Measurements from ENCODE around the gene UHRF1. TPM values are rescaled to one million over a fixed set of nuclear protein-coding genes. Genes with fewer than 3 reads are reported as not detected.

UHRF1 gene
- total and polyA plus RNA-seq, 2 of the 13 experiments (the other 11 are each of a cell fraction or from before 2014, with no cell fraction given) = 6.8 to 78.4 TPM

DNA sequence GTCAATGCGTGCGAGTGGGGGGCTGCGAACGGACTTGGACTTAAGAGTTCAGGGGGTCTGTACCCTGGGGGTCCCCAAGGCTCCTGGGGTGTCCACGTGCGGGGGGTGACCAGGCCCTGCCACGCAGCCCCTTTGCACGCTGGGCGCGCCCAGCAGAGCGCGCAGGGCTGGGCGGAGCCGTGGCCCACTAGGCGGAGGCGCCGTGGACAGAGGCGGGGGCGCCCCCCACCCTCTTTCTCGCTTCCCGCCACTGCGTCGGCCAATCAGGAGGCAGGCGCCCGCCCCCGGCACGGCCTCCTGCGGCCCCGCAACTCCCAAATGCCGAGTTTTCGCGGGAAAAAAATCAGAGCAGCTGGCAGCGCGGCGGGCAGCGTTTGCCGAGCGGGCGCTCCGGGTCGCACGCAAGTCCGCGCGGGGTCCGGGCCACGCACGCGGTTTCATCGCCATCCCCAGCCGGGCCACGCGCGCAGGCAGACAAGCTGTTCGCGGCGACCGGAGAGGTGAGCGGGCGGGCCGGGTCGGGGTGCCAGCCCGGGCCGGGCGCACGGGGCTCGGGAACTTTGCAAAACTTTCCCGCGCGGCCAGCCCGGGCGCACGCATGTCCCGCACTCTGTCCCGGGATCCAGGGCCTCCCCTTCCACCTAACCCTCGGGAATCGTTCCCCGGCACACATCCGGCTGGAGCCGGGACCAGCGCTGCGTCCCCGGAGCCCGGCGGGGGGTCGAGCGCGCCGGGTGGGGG is at the start of gene UHRF1 (continued):
- TF ChIP-seq, protein P1, sequence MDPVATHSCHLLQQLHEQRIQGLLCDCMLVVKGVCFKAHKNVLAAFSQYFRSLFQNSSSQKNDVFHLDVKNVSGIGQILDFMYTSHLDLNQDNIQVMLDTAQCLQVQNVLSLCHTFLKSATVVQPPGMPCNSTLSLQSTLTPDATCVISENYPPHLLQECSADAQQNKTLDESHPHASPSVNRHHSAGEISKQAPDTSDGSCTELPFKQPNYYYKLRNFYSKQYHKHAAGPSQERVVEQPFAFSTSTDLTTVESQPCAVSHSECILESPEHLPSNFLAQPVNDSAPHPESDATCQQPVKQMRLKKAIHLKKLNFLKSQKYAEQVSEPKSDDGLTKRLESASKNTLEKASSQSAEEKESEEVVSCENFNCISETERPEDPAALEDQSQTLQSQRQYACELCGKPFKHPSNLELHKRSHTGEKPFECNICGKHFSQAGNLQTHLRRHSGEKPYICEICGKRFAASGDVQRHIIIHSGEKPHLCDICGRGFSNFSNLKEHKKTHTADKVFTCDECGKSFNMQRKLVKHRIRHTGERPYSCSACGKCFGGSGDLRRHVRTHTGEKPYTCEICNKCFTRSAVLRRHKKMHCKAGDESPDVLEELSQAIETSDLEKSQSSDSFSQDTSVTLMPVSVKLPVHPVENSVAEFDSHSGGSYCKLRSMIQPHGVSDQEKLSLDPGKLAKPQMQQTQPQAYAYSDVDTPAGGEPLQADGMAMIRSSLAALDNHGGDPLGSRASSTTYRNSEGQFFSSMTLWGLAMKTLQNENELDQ (CRISPR knock-in tag; IDR thresholded peaks at IDR 0.05; ENCODE audit: borderline replicate concordance) = no peak
- TF ChIP-seq TAF1 (CRISPR knock-in tag; IDR thresholded peaks at IDR 0.05) (peak; percentile 79; the same call in 1 of the 2 replicates), TARDBP (CRISPR knock-in tag; IDR thresholded peaks at IDR 0.05) (0 out of 2 replicates have a peak, but pooled peaks have one; percentile 42), FOXJ3 (CRISPR knock-in tag; IDR thresholded peaks at IDR 0.05; ENCODE audit: borderline replicate concordance) (no peak), CEBPG (CRISPR knock-in tag; IDR thresholded peaks at IDR 0.05) (no peak), STAG1 (CRISPR knock-in tag; IDR thresholded peaks at IDR 0.05) (no peak), SMC3 (IDR thresholded peaks at IDR 0.05; ENCODE audit: low read length) (no peak), ZEB1 (IDR thresholded peaks at IDR 0.05; ENCODE audit: insufficient replicate concordance, low read depth) (no peak), ZNF746 (CRISPR knock-in tag; IDR thresholded peaks at IDR 0.05) (no peak; the same call in 1 of the 2 replicates), PHF21A (CRISPR knock-in tag; IDR thresholded peaks at IDR 0.05) (0 out of 2 replicates have a peak, but pooled peaks have one; percentile 36), ZNF101 (CRISPR knock-in tag; IDR thresholded peaks at IDR 0.05; ENCODE audit: borderline replicate concordance, low read depth) (no peak), PHF5A (CRISPR knock-in tag; IDR thresholded peaks at IDR 0.05; ENCODE audit: low read depth, unreplicated experiment) (no peak), GLI4 (CRISPR knock-in tag; IDR thresholded peaks at IDR 0.05; ENCODE audit: borderline replicate concordance) (no peak), ZBTB3 (CRISPR knock-in tag; IDR thresholded peaks at IDR 0.05; ENCODE audit: borderline replicate concordance, low read depth) (no peak), TRIM24 (CRISPR knock-in tag; IDR thresholded peaks at IDR 0.05) (no peak), HOXA9 (CRISPR knock-in tag; IDR thresholded peaks at IDR 0.05; ENCODE audit: borderline replicate concordance) (no peak), SMARCC2 (IDR thresholded peaks at IDR 0.05) (no peak), FOSL1 (CRISPR knock-in tag; IDR thresholded peaks at IDR 0.05; ENCODE audit: borderline replicate concordance) (no peak), ZNF550 (CRISPR knock-in tag; IDR thresholded peaks at IDR 0.05; ENCODE audit: borderline replicate concordance) (no peak), MAFK (conservative IDR thresholded peaks at IDR 0.05 in 1 of 2, IDR thresholded peaks at IDR 0.05 in 1 of 2; ENCODE audit: low read length in 2 of 2) (no peak), SUZ12 (IDR thresholded peaks at IDR 0.05; ENCODE audit: low read depth, low read length) (no peak), ZKSCAN1 (IDR thresholded peaks at IDR 0.05; ENCODE audit: low read length) (no peak), ZNF383 (CRISPR knock-in tag; IDR thresholded peaks at IDR 0.05; ENCODE audit: borderline replicate concordance) (no peak)
- TF ChIP-seq, protein P2, sequence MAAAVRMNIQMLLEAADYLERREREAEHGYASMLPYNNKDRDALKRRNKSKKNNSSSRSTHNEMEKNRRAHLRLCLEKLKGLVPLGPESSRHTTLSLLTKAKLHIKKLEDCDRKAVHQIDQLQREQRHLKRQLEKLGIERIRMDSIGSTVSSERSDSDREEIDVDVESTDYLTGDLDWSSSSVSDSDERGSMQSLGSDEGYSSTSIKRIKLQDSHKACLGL (CRISPR knock-in tag; IDR thresholded peaks at IDR 0.05) = no peak; the same call in 1 of the 2 replicates
- TF ChIP-seq, protein P3, sequence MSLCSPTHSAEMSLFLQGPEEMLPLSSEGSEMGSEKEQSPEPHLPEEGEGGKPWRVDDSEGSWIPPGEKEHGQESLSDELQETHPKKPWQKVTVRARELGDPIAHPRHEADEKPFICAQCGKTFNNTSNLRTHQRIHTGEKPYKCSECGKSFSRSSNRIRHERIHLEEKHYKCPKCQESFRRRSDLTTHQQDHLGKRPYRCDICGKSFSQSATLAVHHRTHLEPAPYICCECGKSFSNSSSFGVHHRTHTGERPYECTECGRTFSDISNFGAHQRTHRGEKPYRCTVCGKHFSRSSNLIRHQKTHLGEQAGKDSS (CRISPR knock-in tag; IDR thresholded peaks at IDR 0.05; ENCODE audit: borderline replicate concordance, low read depth) = 0 out of 2 replicates have a peak, but pooled peaks have one; percentile 15
